ENCODE results near the gene PRDM5.

DNA sequence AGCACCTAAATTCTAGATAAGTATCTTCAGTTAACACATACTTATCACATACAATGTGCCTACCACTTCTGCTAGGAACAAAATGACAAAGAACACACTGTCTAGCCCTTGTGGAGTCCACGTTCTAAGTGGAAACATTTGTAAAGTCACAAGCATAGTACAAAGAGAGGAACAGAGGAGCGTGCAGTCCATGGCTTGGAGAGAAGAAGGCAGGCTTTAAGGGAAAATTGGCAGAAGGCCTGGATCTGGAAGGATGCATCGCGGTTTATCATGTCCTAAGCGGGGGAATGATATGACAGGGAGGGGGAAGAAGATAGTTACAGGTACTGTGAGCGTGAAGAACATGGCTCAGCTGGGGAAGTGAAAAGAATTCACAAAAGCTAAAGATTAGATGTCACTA lies 218.0 kb downstream of the PRDM5 start:
- no peak for TF ChIP-seq CTCF (IDR thresholded peaks at IDR 0.05)
- TF ChIP-seq POLR2A (IDR thresholded peaks at IDR 0.05): no peak
